Sigmoid colon (tissue), 4 donors: ENCODE results near the gene CA9.

ENCODE experiments used
- EP300 ChIP-seq, 4 donors: sonication (generic); formaldehyde crosslinking; IDR thresholded peaks; one replicate each; pipeline ENCODE4 v1.6.1; 2017; ENCODE audit warnings: antibody characterized with exemption in 4 of 4
- POLR2A ChIP-seq, 2 donors: fragments of 450-650 bp; IDR thresholded peaks; one replicate each; pipeline ENCODE4 v1.6.1; 2016; ENCODE audit warnings: antibody characterized with exemption in 2 of 2, mild to moderate bottlenecking in 2 of 2, moderate library complexity in 2 of 2
- POLR2AphosphoS5 ChIP-seq, 4 donors: sonication (generic); formaldehyde crosslinking; IDR thresholded peaks; one replicate each; pipeline ENCODE4 v1.6.1; 2017; ENCODE audit warnings: antibody characterized with exemption in 4 of 4
- TF ChIP-seq, protein P1 (sequence below), 4 experiments: fragments of 450-650 bp in 3 of 4; fragments of 200-600 bp in 1 of 4; IDR thresholded peaks; one replicate each; pipeline ENCODE4 v1.5.1; 2016 to 2019; ENCODE audit warnings: antibody characterized with exemption in 4 of 4, mild to moderate bottlenecking in 3 of 4, moderate library complexity in 2 of 4

GRCh38 chr9:35690294-35690613 is 16.5 kb downstream of the CA9 start:
- no peak for TF ChIP-seq EP300 (IDR thresholded peaks at IDR 0.05)
- TF ChIP-seq, protein P1, sequence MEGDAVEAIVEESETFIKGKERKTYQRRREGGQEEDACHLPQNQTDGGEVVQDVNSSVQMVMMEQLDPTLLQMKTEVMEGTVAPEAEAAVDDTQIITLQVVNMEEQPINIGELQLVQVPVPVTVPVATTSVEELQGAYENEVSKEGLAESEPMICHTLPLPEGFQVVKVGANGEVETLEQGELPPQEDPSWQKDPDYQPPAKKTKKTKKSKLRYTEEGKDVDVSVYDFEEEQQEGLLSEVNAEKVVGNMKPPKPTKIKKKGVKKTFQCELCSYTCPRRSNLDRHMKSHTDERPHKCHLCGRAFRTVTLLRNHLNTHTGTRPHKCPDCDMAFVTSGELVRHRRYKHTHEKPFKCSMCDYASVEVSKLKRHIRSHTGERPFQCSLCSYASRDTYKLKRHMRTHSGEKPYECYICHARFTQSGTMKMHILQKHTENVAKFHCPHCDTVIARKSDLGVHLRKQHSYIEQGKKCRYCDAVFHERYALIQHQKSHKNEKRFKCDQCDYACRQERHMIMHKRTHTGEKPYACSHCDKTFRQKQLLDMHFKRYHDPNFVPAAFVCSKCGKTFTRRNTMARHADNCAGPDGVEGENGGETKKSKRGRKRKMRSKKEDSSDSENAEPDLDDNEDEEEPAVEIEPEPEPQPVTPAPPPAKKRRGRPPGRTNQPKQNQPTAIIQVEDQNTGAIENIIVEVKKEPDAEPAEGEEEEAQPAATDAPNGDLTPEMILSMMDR (IDR thresholded peaks at IDR 0.05): no peak
- no peak for TF ChIP-seq POLR2A (IDR thresholded peaks at IDR 0.05)
- TF ChIP-seq POLR2AphosphoS5 (IDR thresholded peaks at IDR 0.05): no peak
